HCT116 (cell line): Measurements from ENCODE around the gene DOHH. TPM values are rescaled to one million over a fixed set of nuclear protein-coding genes. Genes with fewer than 3 reads are reported as not detected.

Source experiments
- ATAC-seq: fragments of 200-7000 bp; cut with Tn5 transposase; 2 replicates; pipeline ENCODE4 v1.9.1; 2020; ENCODE audit warnings: mild to moderate bottlenecking, moderate library complexity
- BruUV-seq: library from RNA; stranded (reverse); fragments of 400-500 nt; replicated peaks from 2 replicates; lab custom pipeline; 2021; lab: Mats Ljungman, UMichigan
- CTCF ChIA-PET: fragments of 300-600 bp; sonication (Branson Sonifier 250); formaldehyde crosslinking; loops from one replicate; lab custom pipeline; 2021; ENCODE audit warnings: antibody characterized with exemption; lab: Charles Lee
- POLR2A ChIA-PET: fragments of 300-600, 350-600 bp; sonication (Branson Sonifier 250); formaldehyde crosslinking; loops from one replicate; lab custom pipeline; 2021; ENCODE audit warnings: antibody characterized with exemption; lab: Charles Lee
- RAD21 ChIA-PET, 2 experiments: fragments of 300-600 bp; sonication (Branson Sonifier 250); formaldehyde crosslinking; loops; one replicate each; lab custom pipeline; 2023; ENCODE audit warnings: low total read pairs in 2 of 2; ENCODE audit not compliant: uncharacterized antibody in 2 of 2, unreplicated experiment in 2 of 2, low non-redundant PET in 1 of 2; lab: Charles Lee
- DNase-seq: peaks from one replicate; pipeline ENCODE4 v3.0.0-alpha.2; 2010; ENCODE audit warnings: low read depth, low spot score
- H2AFZ ChIP-seq: fragments of 200-600 bp; shearing (Covaris generic), sonication (generic); 2 replicates; pipeline ENCODE4 v1.6.1; 2017; ENCODE audit warnings: low read depth, mixed run types, mixed read lengths, antibody characterized with exemption, low read length; ENCODE audit not compliant: poor library complexity, severe bottlenecking
- H3K27ac ChIP-seq: 2 replicates; pipeline ENCODE4 v1.5.1; 2012; ENCODE audit warnings: low read depth, low read length
- H3K27me3 ChIP-seq: fragments of 200-600 bp; sonication (generic); 2 replicates; pipeline ENCODE4 v1.6.1; 2016; ENCODE audit warnings: mixed run types, low read length, mixed read lengths; ENCODE audit not compliant: insufficient read depth
- H3K36me3 ChIP-seq, 2 experiments: fragments of 200-500 bp in 1 of 2; fragments of 200-600 bp in 1 of 2; sonication (Bioruptor generic) in 1 of 2; sonication (generic) in 1 of 2; 2 replicates each; pipeline versions ENCODE4 v1.5.1 to v1.6.1; 2014 to 2016; ENCODE audit warnings: low read length in 2 of 2, inconsistent platforms in 1 of 2, mixed read lengths in 1 of 2, mixed run types in 1 of 2; ENCODE audit not compliant: insufficient read depth in 2 of 2, control insufficient read depth in 1 of 2
- H3K4me1 ChIP-seq, 2 experiments: fragments of 200-600 bp in 1 of 2; sonication (generic) in 1 of 2; 2 replicates each; pipeline versions ENCODE4 v1.5.1 to v1.6.1; 2012 to 2017; ENCODE audit warnings: low read length in 2 of 2, inconsistent platforms in 1 of 2, mild to moderate bottlenecking in 1 of 2, mixed read lengths in 1 of 2, mixed run types in 1 of 2, moderate library complexity in 1 of 2; ENCODE audit not compliant: insufficient read depth in 2 of 2, control insufficient read depth in 1 of 2
- H3K4me2 ChIP-seq: fragments of 200-600 bp; sonication (generic); 2 replicates; pipeline ENCODE4 v1.6.1; 2017; ENCODE audit warnings: mixed run types, low read length, mixed read lengths
- H3K4me3 ChIP-seq, 2 experiments: fragments of 200-600 bp in 1 of 2; sonication (generic) in 1 of 2; replicated peaks in 1 of 2; 2 replicates each; pipeline ENCODE4 v1.5.1; 2011 to 2016; ENCODE audit warnings: low read length in 2 of 2, control low read depth in 1 of 2, low read depth in 1 of 2, mild to moderate bottlenecking in 1 of 2, mixed read lengths in 1 of 2, mixed run types in 1 of 2
- H3K79me2 ChIP-seq: fragments of 200-600 bp; sonication (generic); 2 replicates; pipeline ENCODE4 v1.6.1; 2017; ENCODE audit warnings: mild to moderate bottlenecking, mixed run types, low read length, moderate library complexity, mixed read lengths; ENCODE audit not compliant: insufficient read depth
- H3K9ac ChIP-seq: fragments of 200-600 bp; sonication (generic); 2 replicates; pipeline ENCODE4 v1.6.1; 2016; ENCODE audit warnings: low read length, mixed read lengths
- H3K9me2 ChIP-seq: fragments of 200-600 bp; sonication (generic), shearing (Covaris generic); 2 replicates; pipeline ENCODE4 v1.6.1; 2017; ENCODE audit warnings: mixed run types, mild to moderate bottlenecking, moderate library complexity; ENCODE audit not compliant: insufficient read depth
- H3K9me3 ChIP-seq, 2 experiments: fragments of 200-500 bp in 1 of 2; fragments of 200-600 bp in 1 of 2; sonication (Bioruptor generic) in 1 of 2; sonication (generic) in 1 of 2; 2 replicates each; pipeline ENCODE4 v1.6.1; 2014 to 2017; ENCODE audit warnings: low read length in 2 of 2, mixed read lengths in 2 of 2, inconsistent platforms in 1 of 2, low read depth in 1 of 2, mild to moderate bottlenecking in 1 of 2, mixed run types in 1 of 2, moderate library complexity in 1 of 2; ENCODE audit not compliant: control insufficient read depth in 1 of 2, insufficient read depth in 1 of 2
- H4K20me1 ChIP-seq: fragments of 200-600 bp; sonication (generic), shearing (Covaris generic); 2 replicates; pipeline ENCODE4 v1.6.1; 2017; ENCODE audit warnings: mixed run types, mild to moderate bottlenecking, moderate library complexity; ENCODE audit not compliant: insufficient read depth
- CBX3 ChIP-seq: IDR thresholded peaks from 2 replicates; pipeline ENCODE4 v1.6.1; 2012; ENCODE audit warnings: low read depth
- CEBPB ChIP-seq: IDR thresholded peaks from 2 replicates; pipeline ENCODE4 v1.6.1; 2012; ENCODE audit warnings: low read depth
- CTCF ChIP-seq, 3 experiments: fragments of 200-600 bp in 1 of 3; sonication (generic) in 1 of 3; IDR thresholded peaks in 2 of 3; conservative IDR thresholded peaks in 1 of 3; 2 replicates each; pipeline ENCODE4 v1.5.1; 2012 to 2017; ENCODE audit warnings: low read depth in 2 of 3, low read length in 2 of 3, antibody characterized with exemption in 1 of 3, borderline replicate concordance in 1 of 3, control low read depth in 1 of 3, mild to moderate bottlenecking in 1 of 3, mixed read lengths in 1 of 3, mixed run types in 1 of 3, moderate library complexity in 1 of 3; ENCODE audit not compliant: insufficient read depth in 1 of 3
- ELF1 ChIP-seq: IDR thresholded peaks from 2 replicates; pipeline ENCODE4 v1.6.1; 2012; ENCODE audit warnings: low read depth, borderline replicate concordance
- EZH2 ChIP-seq: fragments of 200-600 bp; sonication (generic); IDR thresholded peaks from 2 replicates; pipeline ENCODE4 v1.6.1; 2017; ENCODE audit warnings: antibody characterized with exemption, mixed run types
- POLR2A ChIP-seq: IDR thresholded peaks from 2 replicates; pipeline ENCODE4 v1.7.0; 2011; ENCODE audit warnings: borderline replicate concordance; ENCODE audit not compliant: insufficient read depth, insufficient read length; ENCODE audit errors: extremely low read depth
- POLR2AphosphoS5 ChIP-seq: IDR thresholded peaks from 2 replicates; pipeline ENCODE4 v1.6.1; 2011; ENCODE audit warnings: mild to moderate bottlenecking, low read depth, low read length, moderate library complexity
- SP1 ChIP-seq: IDR thresholded peaks from 2 replicates; pipeline ENCODE4 v1.6.1; 2012; ENCODE audit warnings: low read depth
- TCF7L2 ChIP-seq: IDR thresholded peaks from 2 replicates; pipeline ENCODE4 v1.7.0; 2011; ENCODE audit warnings: borderline replicate concordance, inconsistent platforms; ENCODE audit not compliant: insufficient read depth, insufficient read length; ENCODE audit errors: extremely low read depth
- ZFX ChIP-seq: fragments of 450-650 bp; IDR thresholded peaks from 2 replicates; pipeline ENCODE4 v1.6.1; 2017
- ZNF274 ChIP-seq: fragments of 200-500 bp; sonication (Bioruptor generic); IDR thresholded peaks from 2 replicates; pipeline ENCODE4 v1.6.1; 2014; ENCODE audit warnings: mild to moderate bottlenecking, low read depth, low read length, inconsistent platforms
- intact Hi-C: fragments of 100-400 bp; cut with micrococcal nuclease; formaldehyde crosslinking; loops from 2 replicates; pipeline ENCODE4 v1.10.0; 2022
- total RNA-seq: library from RNA; stranded (reverse); gene quantifications from one replicate; pipeline ENCODE4 v1.2.1, GENCODE V29; 2021; ENCODE audit not compliant: unreplicated experiment
- TF ChIP-seq, protein P1 (sequence below): IDR thresholded peaks from 2 replicates; pipeline ENCODE4 v1.6.1; 2012; ENCODE audit warnings: low read depth

The DOHH gene
- total RNA-seq, 1 experiment from 2014 or later: 20.9 TPM

GRCh38 chr19:3504735-3505134, 4.3 kb upstream of the DOHH start:
- intact Hi-C loops: no loop called here

More at GRCh38 chr19:3504735-3505134, 4.3 kb upstream of the DOHH start:
- no peak overlapping the region for H2AFZ ChIP-seq
- no peak for ATAC-seq
- peaks cover 26 to 45% of the 10 kb centered on the region in 2 experiments for H3K4me1 ChIP-seq
- ChIA-PET RAD21 (no interaction called here), POLR2A (no interaction called here), CTCF (no interaction called here)
- H3K9me2 ChIP-seq: no peaks in the 10 kb centered on the region
- peak overlapping the region; percentile 56 to 83 for H3K4me3 ChIP-seq
- no peaks in the 10 kb centered on the region for H3K9me3 ChIP-seq
- H3K79me2 ChIP-seq: peaks cover 42% of the 10 kb centered on the region
- peak overlapping the region; percentile 94 for H3K9ac ChIP-seq
- H3K36me3 ChIP-seq: no peaks in the 10 kb centered on the region
- H4K20me1 ChIP-seq: no peaks in the 10 kb centered on the region
- no peaks in the 10 kb centered on the region for H3K27me3 ChIP-seq
- BruUV-seq: no TSS peak
- no peak for TF ChIP-seq CBX3
- TF ChIP-seq ZNF274: no peak
- TF ChIP-seq ELF1: no peak
- TF ChIP-seq POLR2AphosphoS5: no peak
- no peak for TF ChIP-seq CTCF (IDR thresholded peaks at IDR 0.05 in 2 of 3, conservative IDR thresholded peaks at IDR 0.05 in 1 of 3; ENCODE audit: borderline replicate concordance in 1 of 3, insufficient read depth in 1 of 3, low read depth in 2 of 3, low read length in 2 of 3)
- TF ChIP-seq CEBPB: no peak
- no peak for TF ChIP-seq ZFX
- TF ChIP-seq, protein P1, sequence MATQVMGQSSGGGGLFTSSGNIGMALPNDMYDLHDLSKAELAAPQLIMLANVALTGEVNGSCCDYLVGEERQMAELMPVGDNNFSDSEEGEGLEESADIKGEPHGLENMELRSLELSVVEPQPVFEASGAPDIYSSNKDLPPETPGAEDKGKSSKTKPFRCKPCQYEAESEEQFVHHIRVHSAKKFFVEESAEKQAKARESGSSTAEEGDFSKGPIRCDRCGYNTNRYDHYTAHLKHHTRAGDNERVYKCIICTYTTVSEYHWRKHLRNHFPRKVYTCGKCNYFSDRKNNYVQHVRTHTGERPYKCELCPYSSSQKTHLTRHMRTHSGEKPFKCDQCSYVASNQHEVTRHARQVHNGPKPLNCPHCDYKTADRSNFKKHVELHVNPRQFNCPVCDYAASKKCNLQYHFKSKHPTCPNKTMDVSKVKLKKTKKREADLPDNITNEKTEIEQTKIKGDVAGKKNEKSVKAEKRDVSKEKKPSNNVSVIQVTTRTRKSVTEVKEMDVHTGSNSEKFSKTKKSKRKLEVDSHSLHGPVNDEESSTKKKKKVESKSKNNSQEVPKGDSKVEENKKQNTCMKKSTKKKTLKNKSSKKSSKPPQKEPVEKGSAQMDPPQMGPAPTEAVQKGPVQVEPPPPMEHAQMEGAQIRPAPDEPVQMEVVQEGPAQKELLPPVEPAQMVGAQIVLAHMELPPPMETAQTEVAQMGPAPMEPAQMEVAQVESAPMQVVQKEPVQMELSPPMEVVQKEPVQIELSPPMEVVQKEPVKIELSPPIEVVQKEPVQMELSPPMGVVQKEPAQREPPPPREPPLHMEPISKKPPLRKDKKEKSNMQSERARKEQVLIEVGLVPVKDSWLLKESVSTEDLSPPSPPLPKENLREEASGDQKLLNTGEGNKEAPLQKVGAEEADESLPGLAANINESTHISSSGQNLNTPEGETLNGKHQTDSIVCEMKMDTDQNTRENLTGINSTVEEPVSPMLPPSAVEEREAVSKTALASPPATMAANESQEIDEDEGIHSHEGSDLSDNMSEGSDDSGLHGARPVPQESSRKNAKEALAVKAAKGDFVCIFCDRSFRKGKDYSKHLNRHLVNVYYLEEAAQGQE: no peak
- no peak for TF ChIP-seq EZH2
- no peak for TF ChIP-seq TCF7L2
- TF ChIP-seq SP1: no peak
- TF ChIP-seq POLR2A: no peak
- TF ChIP-seq, all 23 proteins: peak for 0
- DNase-seq: no peak
- H3K4me2 ChIP-seq: peak overlapping the region; percentile 99
- peak overlapping the region; percentile 93 for H3K27ac ChIP-seq
